GM18526 (cell line): Measurements from ENCODE around the gene MACROD2.

Experiments used
- POLR2A ChIP-seq: IDR thresholded peaks from 3 replicates; pipeline ENCODE4 v1.6.1; 2011; ENCODE audit not compliant: insufficient read length; ENCODE audit errors: extremely low read depth

Gene MACROD2

GRCh38 chr20:14570811-14571210 is 575.5 kb downstream of the MACROD2 start:
- no peak for TF ChIP-seq POLR2A

- TF ChIP-seq POLR2A = no peak
These were observed 578.4 kb downstream of the MACROD2 start for GRCh38 chr20:14573676-14574075.

- TF ChIP-seq POLR2A = no peak
These were observed 581.0 kb downstream of the MACROD2 start for GRCh38 chr20:14576196-14576877.

- no peak for TF ChIP-seq POLR2A
These were observed 585.2 kb downstream of the MACROD2 start for GRCh38 chr20:14580418-14581074.

GRCh38 chr20:14581731-14582130 is 586.4 kb downstream of the MACROD2 start:
- no peak for TF ChIP-seq POLR2A

- TF ChIP-seq POLR2A = no peak
These were observed 587.5 kb downstream of the MACROD2 start for GRCh38 chr20:14582855-14583254.

GRCh38 chr20:14583413-14583812 is 588.1 kb downstream of the MACROD2 start:
- TF ChIP-seq POLR2A = no peak

- TF ChIP-seq POLR2A = no peak
These were observed 594.1 kb downstream of the MACROD2 start for GRCh38 chr20:14589383-14589782.

GRCh38 chr20:14595051-14595450 is 599.7 kb downstream of the MACROD2 start:
- no peak for TF ChIP-seq POLR2A

GRCh38 chr20:14597206-14597715 is 601.9 kb downstream of the MACROD2 start:
- TF ChIP-seq POLR2A = no peak

- TF ChIP-seq POLR2A = no peak
These were observed 604.3 kb downstream of the MACROD2 start for GRCh38 chr20:14599613-14600012.

- TF ChIP-seq POLR2A = no peak
These were observed 605.2 kb downstream of the MACROD2 start for GRCh38 chr20:14600527-14600926.

GRCh38 chr20:14604143-14604542 is 608.8 kb downstream of the MACROD2 start:
- no peak for TF ChIP-seq POLR2A

GRCh38 chr20:14609328-14610221 is 614.3 kb downstream of the MACROD2 start:
- TF ChIP-seq POLR2A = no peak

GRCh38 chr20:14611479-14611878 is 616.2 kb downstream of the MACROD2 start:
- TF ChIP-seq POLR2A = no peak

- no peak for TF ChIP-seq POLR2A
These were observed 617.1 kb downstream of the MACROD2 start for GRCh38 chr20:14612391-14612790.
